Hepatocyte (in vitro differentiated cells): ENCODE data around the gene ASB6. TPM values are rescaled to one million over a fixed set of nuclear protein-coding genes. Genes with fewer than 3 reads are reported as not detected.
A peak's percentile ranks its signal among the peaks of the same experiment; 100 is the strongest.

Experiments used
- DNase-seq: peaks from one replicate; pipeline ENCODE4 v3.0.0-alpha.2; 2016; ENCODE audit warnings: low spot score
- H2AFZ ChIP-seq: fragments of 200-600 bp; sonication (generic); 2 replicates; pipeline ENCODE4 v1.6.0; 2016; ENCODE audit warnings: antibody characterized with exemption, mild to moderate bottlenecking
- H3K27ac ChIP-seq: fragments of 200-600 bp; sonication (generic); 2 replicates; pipeline ENCODE4 v1.5.1; 2016; ENCODE audit warnings: mild to moderate bottlenecking
- H3K27me3 ChIP-seq: fragments of 200-600 bp; sonication (generic); 2 replicates; pipeline ENCODE4 v1.6.1; 2016
- H3K36me3 ChIP-seq: fragments of 200-600 bp; sonication (generic); replicated peaks from 2 replicates; pipeline ENCODE4 v1.5.1; 2016; ENCODE audit warnings: low read depth; ENCODE audit not compliant: insufficient read depth
- H3K4me1 ChIP-seq: fragments of 200-600 bp; sonication (generic); 2 replicates; pipeline ENCODE4 v1.5.1; 2016; ENCODE audit warnings: mild to moderate bottlenecking, moderate library complexity; ENCODE audit not compliant: insufficient read depth
- H3K4me2 ChIP-seq: fragments of 200-600 bp; sonication (generic); 2 replicates; pipeline ENCODE4 v1.6.0; 2016
- H3K4me3 ChIP-seq: fragments of 200-600 bp; sonication (generic); 2 replicates; pipeline ENCODE4 v1.5.1; 2016; ENCODE audit warnings: mild to moderate bottlenecking
- H3K79me2 ChIP-seq: fragments of 200-600 bp; sonication (generic); 2 replicates; pipeline ENCODE4 v1.6.0; 2017; ENCODE audit warnings: mild to moderate bottlenecking
- H3K9me2 ChIP-seq: fragments of 200-600 bp; sonication (generic); replicated peaks from 2 replicates; pipeline ENCODE4 v1.6.0; 2017; ENCODE audit warnings: mild to moderate bottlenecking; ENCODE audit not compliant: insufficient read depth
- H3K9me3 ChIP-seq: fragments of 200-600 bp; sonication (generic); 2 replicates; pipeline ENCODE4 v1.5.1; 2016; ENCODE audit warnings: low read depth, mild to moderate bottlenecking
- H4K20me1 ChIP-seq: fragments of 200-600 bp; sonication (generic); 2 replicates; pipeline ENCODE4 v1.6.0; 2016; ENCODE audit warnings: mild to moderate bottlenecking; ENCODE audit not compliant: insufficient read depth, poor library complexity, severe bottlenecking
- CTCF ChIP-seq: fragments of 200-600 bp; sonication (generic); IDR thresholded peaks from 2 replicates; pipeline ENCODE4 v1.5.1; 2016; ENCODE audit warnings: antibody characterized with exemption, mild to moderate bottlenecking; ENCODE audit not compliant: poor library complexity
- EZH2 ChIP-seq: fragments of 200-600 bp; sonication (generic); IDR thresholded peaks from 2 replicates; pipeline ENCODE4 v1.6.1; 2016; ENCODE audit warnings: antibody characterized with exemption, mild to moderate bottlenecking, borderline replicate concordance
- EZH2phosphoT487 ChIP-seq: fragments of 200-600 bp; sonication (generic); IDR thresholded peaks from one replicate; pipeline ENCODE4 v1.6.1; 2018; ENCODE audit warnings: antibody characterized with exemption, mild to moderate bottlenecking, low read depth, moderate library complexity; ENCODE audit not compliant: unreplicated experiment, severe bottlenecking
- WGBS: methylation state at CpG from one replicate; pipeline ENCODE4 v1.1.6; 2016; ENCODE audit warnings: low lambda C conversion rate; ENCODE audit errors: missing lambda C conversion rate; 5-methylcytosine and 5-hydroxymethylcytosine counted together
- polyA plus RNA-seq: library from polyadenylated mRNA; unstranded; fragments of >200 nt; fragmentation: Nextera tagmentation; extraction: Ambion mirVana; gene quantifications from 2 replicates; pipeline ENCODE4 v1.2.1, GENCODE V29; 2016
- total RNA-seq: library from RNA; depleted of rRNA; stranded (reverse); fragments of >200 nt; gene quantifications from 2 replicates; pipeline ENCODE4 v1.2.3, GENCODE V29; 2014

Gene ASB6
- total and polyA plus RNA-seq, 2 experiments from 2014 or later, result 14.2 to 15.5 TPM

GRCh38 chr9:129612123-129612522 is 29.8 kb downstream of the ASB6 start:
- H2AFZ ChIP-seq, result no peak overlapping the region
- WGBS, result 84% methylated on average over 7 of the region's 7 CpGs
- no peak overlapping the region for H3K4me2 ChIP-seq
- DNase-seq, result no peak
- no peak overlapping the region for H3K4me3 ChIP-seq
- H3K9me2 ChIP-seq, result no peaks in the 10 kb centered on the region
- no peaks in the 10 kb centered on the region for H3K79me2 ChIP-seq
- H3K36me3 ChIP-seq, result no peaks in the 10 kb centered on the region
- no peaks in the 10 kb centered on the region for H4K20me1 ChIP-seq
- no peaks in the 10 kb centered on the region for H3K9me3 ChIP-seq
- peaks cover 24% of the 10 kb centered on the region for H3K4me1 ChIP-seq
- no peaks in the 10 kb centered on the region for H3K27me3 ChIP-seq
- H3K27ac ChIP-seq, result no peak overlapping the region
- no peak for TF ChIP-seq EZH2phosphoT487
- TF ChIP-seq CTCF, result no peak
- TF ChIP-seq EZH2, result no peak

GRCh38 chr9:129611307-129611800 is 30.6 kb downstream of the ASB6 start:
- H4K20me1 ChIP-seq, result no peaks in the 10 kb centered on the region
- H3K36me3 ChIP-seq, result no peaks in the 10 kb centered on the region
- TF ChIP-seq EZH2phosphoT487 (no peak), EZH2 (no peak), CTCF (no peak)
- peaks cover 29% of the 10 kb centered on the region for H3K4me1 ChIP-seq
- H3K4me3 ChIP-seq, result no peak overlapping the region
- WGBS, result 38% methylated on average over 12 of the region's 12 CpGs
- no peaks in the 10 kb centered on the region for H3K79me2 ChIP-seq
- H3K4me2 ChIP-seq, result peak overlapping the region; percentile 98
- peak overlapping the region; percentile 73 for H2AFZ ChIP-seq
- H3K27ac ChIP-seq, result no peak overlapping the region
- H3K27me3 ChIP-seq, result no peaks in the 10 kb centered on the region
- H3K9me2 ChIP-seq, result no peaks in the 10 kb centered on the region
- no peaks in the 10 kb centered on the region for H3K9me3 ChIP-seq
- DNase-seq, result no peak

- H3K27ac ChIP-seq, result peak overlapping the region; percentile 87
- peak overlapping the region; percentile 99 for H3K4me3 ChIP-seq
- no peaks in the 10 kb centered on the region for H3K36me3 ChIP-seq
- no peaks in the 10 kb centered on the region for H3K27me3 ChIP-seq
- no peaks in the 10 kb centered on the region for H3K9me3 ChIP-seq
- H3K79me2 ChIP-seq, result no peaks in the 10 kb centered on the region
- peak; percentile 91 for DNase-seq
- TF ChIP-seq EZH2phosphoT487 (no peak), CTCF (peak; percentile 79)
- peaks cover 29% of the 10 kb centered on the region for H3K4me1 ChIP-seq
- H2AFZ ChIP-seq, result peak overlapping the region; percentile 89
- WGBS, result 1% methylated on average over 53 of the region's 66 CpGs
- peak overlapping the region; percentile 98 for H3K4me2 ChIP-seq
- H4K20me1 ChIP-seq, result no peaks in the 10 kb centered on the region
- H3K9me2 ChIP-seq, result no peaks in the 10 kb centered on the region
Observed at GRCh38 chr9:129610473-129611306, 31.3 kb downstream of the ASB6 start.
